ENCODE data around the gene SLC25A42.

- no peak for TF ChIP-seq CTCF (IDR thresholded peaks at IDR 0.05 in 4 of 5, conservative IDR thresholded peaks at IDR 0.05 in 1 of 5)
- no peak for TF ChIP-seq POLR2A (IDR thresholded peaks at IDR 0.05)
These were observed 15.8 kb downstream of the SLC25A42 start for GRCh38 chr19:19079571-19079970.
